HEK293 (cell line): ENCODE results near the gene IL22RA1.

Experiments used
- CTCF ChIA-PET: fragments of 350-600 bp; formaldehyde crosslinking; extraction: SDS; loops from one replicate; lab custom pipeline; 2021; ENCODE audit warnings: antibody characterized with exemption; lab: Yijun Ruan, JAX
- POLR2A ChIA-PET: fragments of 300-600 bp; formaldehyde crosslinking; extraction: SDS; loops from one replicate; lab custom pipeline; 2020; ENCODE audit warnings: antibody characterized with exemption, inconsistent platforms; lab: Yijun Ruan, JAX
- H3K27ac ChIP-seq: fragments of 200-500 bp; sonication (Bioruptor generic); 2 replicates; pipeline ENCODE4 v1.5.1; 2014; ENCODE audit warnings: low read depth, low read length, control low read depth, inconsistent platforms; ENCODE audit errors: extremely low read depth
- H3K36me3 ChIP-seq, 2 experiments: fragments of 200-500 bp in 1 of 2; sonication (Bioruptor generic) in 1 of 2; 1 replicate in 1 of 2; 2 replicates in 1 of 2; pipeline ENCODE4 v1.5.1; 2014 to 2017; ENCODE audit warnings: inconsistent platforms in 2 of 2, low read length in 2 of 2; ENCODE audit not compliant: control insufficient read depth in 2 of 2, insufficient read depth in 1 of 2
- H3K4me1 ChIP-seq: fragments of 200-500 bp; sonication (Bioruptor generic); 2 replicates; pipeline ENCODE4 v1.5.1; 2014; ENCODE audit warnings: mild to moderate bottlenecking, low read length, inconsistent platforms; ENCODE audit not compliant: control insufficient read depth, insufficient read depth
- H3K4me3 ChIP-seq: 2 replicates; pipeline ENCODE4 v1.5.1; 2011; ENCODE audit warnings: low read depth, mild to moderate bottlenecking, control low read depth, low read length, moderate library complexity
- H3K9me3 ChIP-seq: fragments of 200-500 bp; sonication (Bioruptor generic); 2 replicates; pipeline ENCODE4 v1.5.1; 2014; ENCODE audit warnings: low read depth, low read length, inconsistent platforms; ENCODE audit not compliant: control insufficient read depth, insufficient read depth
- BCL11A ChIP-seq: fragments of 450-650 bp; formaldehyde crosslinking; IDR thresholded peaks from 2 replicates; pipeline ENCODE4 v1.5.1; 2016; ENCODE audit warnings: low read depth, missing biosample characterization, missing genetic modification characterization
- HIC1 ChIP-seq: fragments of 450-650 bp; formaldehyde crosslinking; IDR thresholded peaks from 2 replicates; pipeline ENCODE4 v1.5.1; 2016; ENCODE audit warnings: missing biosample characterization, missing genetic modification characterization
- HOXA7 ChIP-seq: sonication (generic); formaldehyde crosslinking; IDR thresholded peaks from 2 replicates; pipeline ENCODE4 v1.8.1; 2022; ENCODE audit warnings: missing genetic modification reagents, borderline replicate concordance
- PBX3 ChIP-seq: sonication (generic); formaldehyde crosslinking; IDR thresholded peaks from 2 replicates; pipeline ENCODE4 v1.8.1; 2022; ENCODE audit warnings: mild to moderate bottlenecking, moderate library complexity, missing genetic modification reagents
- SP3 ChIP-seq: fragments of 450-650 bp; formaldehyde crosslinking; IDR thresholded peaks from 2 replicates; pipeline ENCODE4 v1.5.1; 2016; ENCODE audit warnings: missing biosample characterization, missing genetic modification characterization
- ZFHX2 ChIP-seq: fragments of 450-650 bp; formaldehyde crosslinking; conservative IDR thresholded peaks from 2 replicates; pipeline ENCODE4 v1.5.1; 2016; ENCODE audit warnings: missing biosample characterization, missing genetic modification characterization
- ZFP69B ChIP-seq: fragments of 450-650 bp; formaldehyde crosslinking; IDR thresholded peaks from 2 replicates; pipeline ENCODE4 v1.5.1; 2016; ENCODE audit warnings: missing biosample characterization, missing genetic modification characterization
- ZNF2 ChIP-seq: fragments of 450-650 bp; formaldehyde crosslinking; IDR thresholded peaks from 2 replicates; pipeline ENCODE4 v1.5.1; 2016; ENCODE audit warnings: missing biosample characterization, missing genetic modification characterization
- ZNF248 ChIP-seq: fragments of 450-650 bp; formaldehyde crosslinking; IDR thresholded peaks from 2 replicates; pipeline ENCODE4 v1.5.1; 2017; ENCODE audit warnings: missing biosample characterization, missing genetic modification characterization
- ZNF274 ChIP-seq, 2 experiments: fragments of 200-500 bp in 1 of 2; fragments of 450-650 bp in 1 of 2; sonication (Bioruptor generic) in 1 of 2; formaldehyde crosslinking in 1 of 2; IDR thresholded peaks; 2 replicates each; pipeline versions ENCODE4 v1.5.1 to v1.6.1; 2014 to 2016; ENCODE audit warnings: borderline replicate concordance in 1 of 2, inconsistent platforms in 1 of 2, low read length in 1 of 2, missing biosample characterization in 1 of 2, missing genetic modification characterization in 1 of 2
- ZNF354C ChIP-seq: fragments of 450-650 bp; formaldehyde crosslinking; IDR thresholded peaks from 2 replicates; pipeline ENCODE4 v1.5.1; 2016; ENCODE audit warnings: missing biosample characterization, missing genetic modification characterization, low read depth, borderline replicate concordance
- ZNF362 ChIP-seq: fragments of 450-650 bp; formaldehyde crosslinking; IDR thresholded peaks from 2 replicates; pipeline ENCODE4 v1.5.1; 2016; ENCODE audit warnings: missing biosample characterization, missing genetic modification characterization
- ZNF664 ChIP-seq: fragments of 450-650 bp; formaldehyde crosslinking; IDR thresholded peaks from 2 replicates; pipeline ENCODE4 v1.5.1; 2016; ENCODE audit warnings: missing biosample characterization, missing genetic modification characterization
- ZNF707 ChIP-seq: fragments of 450-650 bp; formaldehyde crosslinking; IDR thresholded peaks from 2 replicates; pipeline ENCODE4 v1.5.1; 2016; ENCODE audit warnings: missing biosample characterization, missing genetic modification characterization
- ZNF76 ChIP-seq: fragments of 450-650 bp; formaldehyde crosslinking; IDR thresholded peaks from 2 replicates; pipeline ENCODE4; 2016; ENCODE audit warnings: low read depth, missing biosample characterization, missing genetic modification characterization, borderline replicate concordance
- ZNF768 ChIP-seq: fragments of 450-650 bp; formaldehyde crosslinking; IDR thresholded peaks from 2 replicates; pipeline ENCODE4 v1.5.1; 2018; ENCODE audit warnings: missing biosample characterization, mild to moderate bottlenecking, missing genetic modification characterization
- ZNF785 ChIP-seq: fragments of 450-650 bp; formaldehyde crosslinking; IDR thresholded peaks from 2 replicates; pipeline ENCODE4 v1.5.1; 2016; ENCODE audit warnings: missing biosample characterization, missing genetic modification characterization

Gene IL22RA1

GRCh38 chr1:24098102-24098501 lies 44.8 kb downstream of the IL22RA1 start:
- ChIA-PET CTCF (interaction anchor here (0.6 kb wide), 1 partner anchor 56 kb away, joined by 3 read pairs; no protein-coding TSS in a partner anchor), POLR2A (no interaction called here)
- no peaks in the 10 kb centered on the region for H3K4me1 ChIP-seq
- no peak for TF ChIP-seq ZNF362 (tag by site-specific recombination)
- peak; percentile 71 for TF ChIP-seq ZNF768 (tag by site-specific recombination)
- TF ChIP-seq ZNF76 (tag by site-specific recombination) = no peak
- H3K27ac ChIP-seq = no peak overlapping the region
- H3K36me3 ChIP-seq = no peaks in the 10 kb centered on the region
- H3K4me3 ChIP-seq = no peak overlapping the region
- no peaks in the 10 kb centered on the region for H3K9me3 ChIP-seq

- Histone ChIP-seq H3K4me3 (no peak overlapping the region), H3K4me1 (no peaks in the 10 kb centered on the region), H3K36me3 (no peaks in the 10 kb centered on the region), H3K27ac (no peak overlapping the region), H3K9me3 (no peaks in the 10 kb centered on the region)
- POLR2A ChIA-PET = no interaction called here
- TF ChIP-seq ZFHX2 (tag by site-specific recombination) (0 out of 2 replicates have a peak, but pooled peaks have one; percentile 28), PBX3 (no peak), BCL11A (no peak), ZNF768 (tag by site-specific recombination) (no peak)
- CTCF ChIA-PET = no interaction called here
Measured at GRCh38 chr1:24097663-24098062, 45.3 kb downstream of the IL22RA1 start.

GRCh38 chr1:24096739-24097103 lies 46.2 kb downstream of the IL22RA1 start:
- Histone ChIP-seq H3K4me1 (no peaks in the 10 kb centered on the region), H3K27ac (no peak overlapping the region), H3K9me3 (no peaks in the 10 kb centered on the region), H3K4me3 (no peak overlapping the region)
- ChIA-PET POLR2A (no interaction called here), CTCF (no interaction called here)
- TF ChIP-seq ZNF664 (tag by site-specific recombination) = peak; percentile 87
- TF ChIP-seq ZNF707 = no peak
- TF ChIP-seq HIC1 = 0 out of 2 replicates have a peak, but pooled peaks have one; percentile 26
- TF ChIP-seq, all 188 proteins: peak for 2
- no peaks in the 10 kb centered on the region for H3K36me3 ChIP-seq

- Histone ChIP-seq H3K4me3 (no peak overlapping the region), H3K36me3 (no peaks in the 10 kb centered on the region), H3K27ac (no peak overlapping the region), H3K9me3 (no peaks in the 10 kb centered on the region), H3K4me1 (no peaks in the 10 kb centered on the region)
- ChIA-PET POLR2A (no interaction called here), CTCF (no interaction called here)
- TF ChIP-seq ZNF785 (tag by site-specific recombination) (no peak), HOXA7 (CRISPR knock-in tag) (no peak), ZNF248 (tag by site-specific recombination) (no peak), ZNF2 (no peak), SP3 (tag by site-specific recombination) (no peak), ZNF354C (tag by site-specific recombination) (no peak), ZFP69B (tag by site-specific recombination) (no peak), ZNF274 (IDR thresholded peaks at IDR 0.05; ENCODE audit: low read length) (no peak), ZNF274 (tag by site-specific recombination; IDR thresholded peaks at IDR 0.05; ENCODE audit: borderline replicate concordance) (no peak)
Measured at GRCh38 chr1:24096009-24096738, 46.8 kb downstream of the IL22RA1 start.
